Coronary artery (tissue), 2 donors: ENCODE measurements around the gene STAP2.

ENCODE experiments used
- DNase-seq: peaks from one replicate; pipeline ENCODE4 v3.0.0-alpha.2; 2017; ENCODE audit warnings: low spot score
- H3K27ac ChIP-seq, 2 donors: fragments of 200-600 bp; sonication (generic); one replicate each; pipeline ENCODE4 v1.5.1; 2016 to 2019
- H3K4me3 ChIP-seq: fragments of 200-600 bp; sonication (generic); 2 replicates; pipeline ENCODE4 v1.5.1; 2016; ENCODE audit warnings: mild to moderate bottlenecking, moderate library complexity
- TF ChIP-seq, protein P1 (sequence below): fragments of 200-600 bp; sonication (generic); IDR thresholded peaks from one replicate; pipeline ENCODE4 v1.5.1; 2019; ENCODE audit warnings: antibody characterized with exemption

Gene STAP2

DNA sequence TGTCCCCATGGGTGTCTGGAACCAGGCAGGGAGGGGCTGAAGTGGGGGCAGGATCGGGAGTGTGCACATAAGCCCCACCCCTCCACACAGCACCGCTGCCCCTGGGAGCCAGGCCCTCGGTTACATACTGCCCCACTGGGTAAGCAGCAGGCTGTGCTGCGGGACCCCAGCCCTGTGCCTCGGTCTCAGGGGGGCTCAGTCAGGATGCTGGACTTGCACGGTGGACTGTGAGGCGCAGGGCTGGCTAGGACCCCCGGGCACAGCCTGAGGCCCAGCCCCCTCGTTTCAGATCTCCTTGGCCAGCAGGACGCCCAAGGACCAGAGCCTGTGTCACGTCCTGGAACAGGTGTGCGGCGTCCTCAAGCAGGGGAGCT is 21.0 kb upstream of the STAP2 start:
- Histone ChIP-seq H3K4me3 (no peak overlapping the region), H3K27ac (no peak overlapping the region)
- TF ChIP-seq, protein P1, sequence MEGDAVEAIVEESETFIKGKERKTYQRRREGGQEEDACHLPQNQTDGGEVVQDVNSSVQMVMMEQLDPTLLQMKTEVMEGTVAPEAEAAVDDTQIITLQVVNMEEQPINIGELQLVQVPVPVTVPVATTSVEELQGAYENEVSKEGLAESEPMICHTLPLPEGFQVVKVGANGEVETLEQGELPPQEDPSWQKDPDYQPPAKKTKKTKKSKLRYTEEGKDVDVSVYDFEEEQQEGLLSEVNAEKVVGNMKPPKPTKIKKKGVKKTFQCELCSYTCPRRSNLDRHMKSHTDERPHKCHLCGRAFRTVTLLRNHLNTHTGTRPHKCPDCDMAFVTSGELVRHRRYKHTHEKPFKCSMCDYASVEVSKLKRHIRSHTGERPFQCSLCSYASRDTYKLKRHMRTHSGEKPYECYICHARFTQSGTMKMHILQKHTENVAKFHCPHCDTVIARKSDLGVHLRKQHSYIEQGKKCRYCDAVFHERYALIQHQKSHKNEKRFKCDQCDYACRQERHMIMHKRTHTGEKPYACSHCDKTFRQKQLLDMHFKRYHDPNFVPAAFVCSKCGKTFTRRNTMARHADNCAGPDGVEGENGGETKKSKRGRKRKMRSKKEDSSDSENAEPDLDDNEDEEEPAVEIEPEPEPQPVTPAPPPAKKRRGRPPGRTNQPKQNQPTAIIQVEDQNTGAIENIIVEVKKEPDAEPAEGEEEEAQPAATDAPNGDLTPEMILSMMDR, result no peak
- no peak for DNase-seq

DNA sequence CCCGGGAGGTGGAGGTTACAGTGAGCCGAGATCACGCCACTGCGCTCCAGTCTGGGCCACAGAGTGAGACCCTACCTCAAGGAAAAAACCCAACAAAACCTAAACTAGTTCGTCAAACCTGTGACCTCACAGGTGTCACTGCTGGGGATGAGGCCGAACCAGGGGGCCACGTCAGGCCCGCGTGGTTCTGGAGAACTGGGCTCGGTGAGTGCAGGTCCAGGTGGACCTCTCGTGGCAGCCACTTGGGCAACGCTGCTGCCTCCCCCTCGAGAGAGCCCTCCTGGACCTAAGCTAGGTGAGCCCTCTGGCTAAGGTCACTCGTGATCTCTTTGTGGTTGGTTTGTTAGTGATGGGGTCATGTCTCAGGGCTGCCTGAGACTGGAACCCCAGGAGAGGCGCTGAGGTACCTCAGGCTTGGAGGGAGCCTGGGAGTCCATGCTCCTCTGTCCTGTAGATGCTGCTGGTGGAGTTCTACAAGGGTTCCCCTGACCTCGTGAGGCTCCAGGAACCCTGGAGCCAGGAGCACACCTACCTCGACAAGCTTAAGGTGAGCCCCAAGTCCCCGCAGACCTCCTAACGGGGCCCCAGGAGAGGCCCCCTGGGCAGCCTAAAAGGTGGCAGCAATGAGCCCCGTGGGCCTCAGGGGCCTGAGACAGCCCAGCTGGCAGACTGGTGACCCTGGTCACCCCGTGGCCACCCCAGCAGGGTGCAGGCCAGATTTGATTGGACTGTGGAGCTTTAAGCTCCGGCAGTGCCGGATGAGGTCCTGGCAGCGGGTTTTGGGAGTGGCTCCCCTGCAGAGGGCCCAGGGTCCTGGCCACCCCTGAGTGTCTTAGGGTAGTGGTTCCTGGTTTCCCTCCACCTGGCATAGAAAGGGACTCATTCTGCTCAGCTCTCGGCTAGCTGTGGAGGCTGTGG is 20.3 kb upstream of the STAP2 start:
- no peak for DNase-seq
- TF ChIP-seq, protein P1, result no peak

DNA sequence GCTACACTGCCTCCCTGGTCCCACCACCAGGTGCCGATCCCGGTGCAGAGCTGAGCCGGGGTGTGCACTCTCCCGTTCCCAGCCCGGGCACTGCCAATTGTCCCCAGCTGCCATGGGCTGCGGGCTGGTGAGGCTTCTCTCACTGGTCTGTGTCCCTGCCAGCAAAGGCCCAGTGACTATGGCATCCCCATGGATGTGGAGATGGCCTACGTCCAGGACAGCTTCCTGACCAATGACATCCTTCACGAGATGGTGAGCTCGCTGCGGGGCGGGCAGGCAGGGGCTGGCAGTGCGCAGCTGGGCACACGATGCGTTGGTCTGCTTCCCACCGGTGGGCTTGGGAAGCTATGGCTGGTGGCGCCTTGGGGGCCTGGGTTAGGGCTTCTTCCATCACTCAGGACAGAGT is 19.3 kb upstream of the STAP2 start:
- no peak for DNase-seq
- TF ChIP-seq, protein P1, result no peak
- Histone ChIP-seq H3K27ac (no peak overlapping the region), H3K4me3 (no peak overlapping the region)

More for the DNA sequence above, 20.3 kb upstream of the STAP2 start:
- H3K4me3 ChIP-seq, result no peak overlapping the region
- no peak overlapping the region for H3K27ac ChIP-seq

DNA sequence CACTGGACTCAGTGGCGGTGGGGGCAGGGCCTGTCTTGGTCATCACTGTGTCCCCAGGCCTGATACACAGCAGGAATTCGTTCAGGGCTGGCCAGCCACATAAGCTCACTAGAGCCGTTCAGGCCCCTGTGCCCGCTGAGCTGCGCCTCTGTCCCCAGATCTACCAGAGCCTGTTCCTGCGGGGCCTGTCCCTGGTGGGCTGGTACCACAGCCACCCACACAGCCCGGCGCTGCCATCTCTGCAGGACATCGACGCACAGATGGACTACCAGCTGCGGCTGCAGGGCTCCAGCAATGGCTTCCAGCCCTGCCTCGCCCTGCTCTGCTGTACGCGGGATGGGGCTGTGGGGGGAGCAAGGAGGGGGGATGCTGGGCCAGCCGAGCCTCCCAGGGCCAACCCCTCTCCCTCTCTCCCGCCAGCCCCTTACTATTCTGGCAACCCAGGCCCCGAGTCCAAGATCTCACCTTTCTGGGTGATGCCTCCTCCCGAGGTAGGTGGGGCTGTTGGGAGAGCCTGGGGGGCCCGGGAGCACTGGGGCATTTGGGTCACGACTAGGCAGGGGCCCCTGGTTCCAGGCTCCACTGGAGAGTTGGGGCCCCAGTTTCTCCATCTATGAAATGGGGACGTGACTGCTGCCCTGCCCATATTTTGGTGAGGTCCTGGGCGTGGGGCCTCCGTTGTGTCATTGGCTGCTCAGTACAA is 18.6 kb upstream of the STAP2 start:
- Histone ChIP-seq H3K4me3 (no peak overlapping the region), H3K27ac (no peak overlapping the region)
- TF ChIP-seq, protein P1, result no peak
- no peak for DNase-seq

DNA sequence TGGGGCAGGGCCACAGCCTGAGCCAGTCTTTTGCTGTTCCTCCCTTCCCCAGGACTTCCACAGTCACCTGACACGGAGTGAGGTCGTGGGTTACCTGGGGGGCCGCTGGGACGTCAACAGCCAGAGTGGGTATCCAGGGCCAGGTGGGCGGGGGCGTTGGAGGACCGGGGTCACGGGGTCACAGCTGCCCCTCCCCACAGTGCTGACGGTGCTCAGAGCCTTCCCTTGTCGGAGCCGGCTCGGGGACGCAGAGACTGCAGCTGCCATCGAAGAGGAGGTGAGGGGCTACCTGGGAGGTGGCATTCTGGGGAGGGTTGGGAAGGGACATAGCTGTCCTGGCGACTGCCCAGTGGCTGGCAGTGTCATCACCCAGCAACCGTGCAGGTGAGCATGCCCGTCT is 16.3 kb upstream of the STAP2 start:
- TF ChIP-seq, protein P1, result no peak
- H3K4me3 ChIP-seq, result no peak overlapping the region
- H3K27ac ChIP-seq, result no peak overlapping the region
- no peak for DNase-seq

DNA sequence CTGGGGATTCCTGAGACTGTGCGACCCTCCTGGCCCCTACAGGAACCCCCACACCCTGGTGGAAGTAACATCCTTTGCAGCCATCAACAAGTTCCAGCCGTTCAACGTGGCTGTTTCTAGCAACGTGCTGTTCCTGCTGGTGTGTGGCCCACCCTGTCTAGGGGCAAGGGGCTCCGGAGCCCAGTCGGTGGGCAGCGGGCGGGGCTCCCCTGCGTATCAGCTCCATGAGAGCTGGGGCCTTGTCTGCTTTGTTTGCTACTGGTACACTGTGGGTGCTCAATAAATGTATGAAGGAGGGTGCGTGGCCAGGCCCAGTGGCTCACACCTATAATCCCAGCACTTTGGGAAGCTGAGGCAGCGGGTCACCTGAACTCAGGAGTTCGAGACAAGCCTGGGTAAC is 15.7 kb upstream of the STAP2 start:
- DNase-seq, result no peak
- Histone ChIP-seq H3K4me3 (no peak overlapping the region), H3K27ac (no peak overlapping the region)
- TF ChIP-seq, protein P1, result no peak
